ENCODE results near the gene REEP5. TPM values are rescaled to one million over a fixed set of nuclear protein-coding genes. Genes with fewer than 3 reads are reported as not detected.

The REEP5 gene
- total and polyA plus RNA-seq, 9 of the 15 experiments (the other 6 are each of a cell fraction or from before 2014, with no cell fraction given) = 14.7 to 102 (median 36.0) TPM

DNA sequence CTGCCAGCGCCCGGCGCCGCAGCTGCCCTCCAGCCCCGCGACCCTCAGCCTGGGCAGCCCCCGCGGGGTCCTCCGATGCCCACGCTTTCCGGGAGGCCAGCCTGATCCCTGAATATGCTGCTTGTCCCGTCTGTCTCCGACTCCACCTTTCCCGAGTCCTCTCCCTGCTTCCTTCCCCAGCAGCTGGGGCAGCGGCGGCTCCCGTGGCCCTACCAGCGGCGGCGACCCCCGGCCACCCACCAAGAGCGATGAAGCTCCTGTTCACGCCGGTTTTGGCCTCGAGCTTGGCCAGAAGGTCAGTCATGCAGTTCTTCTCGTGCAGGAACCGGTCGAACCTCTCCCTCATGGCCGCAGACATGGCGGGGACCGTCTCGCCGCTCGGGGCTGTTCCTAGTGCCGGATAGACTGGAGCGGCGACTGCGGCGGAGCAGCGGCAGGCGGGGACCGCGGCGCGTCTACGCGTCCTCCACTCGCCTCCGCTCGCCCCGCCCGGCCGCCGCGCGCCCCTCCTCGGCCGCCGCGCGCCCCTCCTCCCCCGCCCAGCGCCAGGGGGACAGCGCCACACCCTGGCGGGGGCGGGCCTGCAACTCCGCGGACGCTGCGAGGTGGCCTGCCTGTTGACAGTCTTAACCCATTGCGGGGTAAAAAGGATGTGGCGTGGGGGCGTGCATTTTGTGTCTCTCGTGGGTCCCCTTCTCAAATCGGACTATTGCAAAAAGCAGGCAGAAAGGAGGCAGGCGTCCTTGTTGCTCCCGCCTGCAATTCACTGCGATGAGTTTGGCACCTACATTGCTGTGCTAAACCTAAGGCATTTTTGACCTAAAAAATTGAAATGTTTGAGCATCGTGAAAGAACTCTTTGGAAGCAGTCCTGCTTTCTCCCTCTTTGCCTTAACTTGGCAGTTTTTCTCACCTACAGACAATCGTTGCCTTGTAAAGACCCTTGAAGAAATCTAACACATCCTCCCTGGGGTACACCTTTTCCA, at the start of gene REEP5 (continued):
- TF ChIP-seq, protein P1, sequence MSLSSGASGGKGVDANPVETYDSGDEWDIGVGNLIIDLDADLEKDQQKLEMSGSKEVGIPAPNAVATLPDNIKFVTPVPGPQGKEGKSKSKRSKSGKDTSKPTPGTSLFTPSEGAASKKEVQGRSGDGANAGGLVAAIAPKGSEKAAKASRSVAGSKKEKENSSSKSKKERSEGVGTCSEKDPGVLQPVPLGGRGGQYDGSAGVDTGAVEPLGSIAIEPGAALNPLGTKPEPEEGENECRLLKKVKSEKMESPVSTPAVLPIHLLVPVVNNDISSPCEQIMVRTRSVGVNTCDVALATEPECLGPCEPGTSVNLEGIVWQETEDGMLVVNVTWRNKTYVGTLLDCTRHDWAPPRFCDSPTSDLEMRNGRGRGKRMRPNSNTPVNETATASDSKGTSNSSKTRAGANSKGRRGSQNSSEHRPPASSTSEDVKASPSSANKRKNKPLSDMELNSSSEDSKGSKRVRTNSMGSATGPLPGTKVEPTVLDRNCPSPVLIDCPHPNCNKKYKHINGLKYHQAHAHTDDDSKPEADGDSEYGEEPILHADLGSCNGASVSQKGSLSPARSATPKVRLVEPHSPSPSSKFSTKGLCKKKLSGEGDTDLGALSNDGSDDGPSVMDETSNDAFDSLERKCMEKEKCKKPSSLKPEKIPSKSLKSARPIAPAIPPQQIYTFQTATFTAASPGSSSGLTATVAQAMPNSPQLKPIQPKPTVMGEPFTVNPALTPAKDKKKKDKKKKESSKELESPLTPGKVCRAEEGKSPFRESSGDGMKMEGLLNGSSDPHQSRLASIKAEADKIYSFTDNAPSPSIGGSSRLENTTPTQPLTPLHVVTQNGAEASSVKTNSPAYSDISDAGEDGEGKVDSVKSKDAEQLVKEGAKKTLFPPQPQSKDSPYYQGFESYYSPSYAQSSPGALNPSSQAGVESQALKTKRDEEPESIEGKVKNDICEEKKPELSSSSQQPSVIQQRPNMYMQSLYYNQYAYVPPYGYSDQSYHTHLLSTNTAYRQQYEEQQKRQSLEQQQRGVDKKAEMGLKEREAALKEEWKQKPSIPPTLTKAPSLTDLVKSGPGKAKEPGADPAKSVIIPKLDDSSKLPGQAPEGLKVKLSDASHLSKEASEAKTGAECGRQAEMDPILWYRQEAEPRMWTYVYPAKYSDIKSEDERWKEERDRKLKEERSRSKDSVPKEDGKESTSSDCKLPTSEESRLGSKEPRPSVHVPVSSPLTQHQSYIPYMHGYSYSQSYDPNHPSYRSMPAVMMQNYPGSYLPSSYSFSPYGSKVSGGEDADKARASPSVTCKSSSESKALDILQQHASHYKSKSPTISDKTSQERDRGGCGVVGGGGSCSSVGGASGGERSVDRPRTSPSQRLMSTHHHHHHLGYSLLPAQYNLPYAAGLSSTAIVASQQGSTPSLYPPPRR (CRISPR knock-in tag; IDR thresholded peaks at IDR 0.05; ENCODE audit: borderline replicate concordance) = peak; percentile 82; the same call in 1 of the 2 replicates
- TF ChIP-seq BRF1 (IDR thresholded peaks at IDR 0.05; ENCODE audit: borderline replicate concordance, extremely low read depth, insufficient read length) (no peak), ZNF140 (CRISPR knock-in tag; IDR thresholded peaks at IDR 0.05) (no peak), HLTF (IDR thresholded peaks at IDR 0.05) (0 out of 2 replicates have a peak, but pooled peaks have one; percentile 22), SMARCC2 (IDR thresholded peaks at IDR 0.05; ENCODE audit: low read depth) (no peak)
- TF ChIP-seq, protein P2, sequence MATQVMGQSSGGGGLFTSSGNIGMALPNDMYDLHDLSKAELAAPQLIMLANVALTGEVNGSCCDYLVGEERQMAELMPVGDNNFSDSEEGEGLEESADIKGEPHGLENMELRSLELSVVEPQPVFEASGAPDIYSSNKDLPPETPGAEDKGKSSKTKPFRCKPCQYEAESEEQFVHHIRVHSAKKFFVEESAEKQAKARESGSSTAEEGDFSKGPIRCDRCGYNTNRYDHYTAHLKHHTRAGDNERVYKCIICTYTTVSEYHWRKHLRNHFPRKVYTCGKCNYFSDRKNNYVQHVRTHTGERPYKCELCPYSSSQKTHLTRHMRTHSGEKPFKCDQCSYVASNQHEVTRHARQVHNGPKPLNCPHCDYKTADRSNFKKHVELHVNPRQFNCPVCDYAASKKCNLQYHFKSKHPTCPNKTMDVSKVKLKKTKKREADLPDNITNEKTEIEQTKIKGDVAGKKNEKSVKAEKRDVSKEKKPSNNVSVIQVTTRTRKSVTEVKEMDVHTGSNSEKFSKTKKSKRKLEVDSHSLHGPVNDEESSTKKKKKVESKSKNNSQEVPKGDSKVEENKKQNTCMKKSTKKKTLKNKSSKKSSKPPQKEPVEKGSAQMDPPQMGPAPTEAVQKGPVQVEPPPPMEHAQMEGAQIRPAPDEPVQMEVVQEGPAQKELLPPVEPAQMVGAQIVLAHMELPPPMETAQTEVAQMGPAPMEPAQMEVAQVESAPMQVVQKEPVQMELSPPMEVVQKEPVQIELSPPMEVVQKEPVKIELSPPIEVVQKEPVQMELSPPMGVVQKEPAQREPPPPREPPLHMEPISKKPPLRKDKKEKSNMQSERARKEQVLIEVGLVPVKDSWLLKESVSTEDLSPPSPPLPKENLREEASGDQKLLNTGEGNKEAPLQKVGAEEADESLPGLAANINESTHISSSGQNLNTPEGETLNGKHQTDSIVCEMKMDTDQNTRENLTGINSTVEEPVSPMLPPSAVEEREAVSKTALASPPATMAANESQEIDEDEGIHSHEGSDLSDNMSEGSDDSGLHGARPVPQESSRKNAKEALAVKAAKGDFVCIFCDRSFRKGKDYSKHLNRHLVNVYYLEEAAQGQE (IDR thresholded peaks at IDR 0.05; ENCODE audit: borderline replicate concordance) = peak; percentile 66
- TF ChIP-seq, protein P2 (CRISPR knock-in tag; IDR thresholded peaks at IDR 0.05; ENCODE audit: low read depth) = no peak
- TF ChIP-seq, protein P3, sequence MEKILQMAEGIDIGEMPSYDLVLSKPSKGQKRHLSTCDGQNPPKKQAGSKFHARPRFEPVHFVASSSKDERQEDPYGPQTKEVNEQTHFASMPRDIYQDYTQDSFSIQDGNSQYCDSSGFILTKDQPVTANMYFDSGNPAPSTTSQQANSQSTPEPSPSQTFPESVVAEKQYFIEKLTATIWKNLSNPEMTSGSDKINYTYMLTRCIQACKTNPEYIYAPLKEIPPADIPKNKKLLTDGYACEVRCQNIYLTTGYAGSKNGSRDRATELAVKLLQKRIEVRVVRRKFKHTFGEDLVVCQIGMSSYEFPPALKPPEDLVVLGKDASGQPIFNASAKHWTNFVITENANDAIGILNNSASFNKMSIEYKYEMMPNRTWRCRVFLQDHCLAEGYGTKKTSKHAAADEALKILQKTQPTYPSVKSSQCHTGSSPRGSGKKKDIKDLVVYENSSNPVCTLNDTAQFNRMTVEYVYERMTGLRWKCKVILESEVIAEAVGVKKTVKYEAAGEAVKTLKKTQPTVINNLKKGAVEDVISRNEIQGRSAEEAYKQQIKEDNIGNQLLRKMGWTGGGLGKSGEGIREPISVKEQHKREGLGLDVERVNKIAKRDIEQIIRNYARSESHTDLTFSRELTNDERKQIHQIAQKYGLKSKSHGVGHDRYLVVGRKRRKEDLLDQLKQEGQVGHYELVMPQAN (IDR thresholded peaks at IDR 0.05; ENCODE audit: borderline replicate concordance) = peak; percentile 69
